ENCODE data around the gene SLC25A21. TPM values are rescaled to one million over a fixed set of nuclear protein-coding genes. Genes with fewer than 3 reads are reported as not detected.

SLC25A21 gene
- total RNA-seq, 1 donor from 2014 or later = not detected

DNA sequence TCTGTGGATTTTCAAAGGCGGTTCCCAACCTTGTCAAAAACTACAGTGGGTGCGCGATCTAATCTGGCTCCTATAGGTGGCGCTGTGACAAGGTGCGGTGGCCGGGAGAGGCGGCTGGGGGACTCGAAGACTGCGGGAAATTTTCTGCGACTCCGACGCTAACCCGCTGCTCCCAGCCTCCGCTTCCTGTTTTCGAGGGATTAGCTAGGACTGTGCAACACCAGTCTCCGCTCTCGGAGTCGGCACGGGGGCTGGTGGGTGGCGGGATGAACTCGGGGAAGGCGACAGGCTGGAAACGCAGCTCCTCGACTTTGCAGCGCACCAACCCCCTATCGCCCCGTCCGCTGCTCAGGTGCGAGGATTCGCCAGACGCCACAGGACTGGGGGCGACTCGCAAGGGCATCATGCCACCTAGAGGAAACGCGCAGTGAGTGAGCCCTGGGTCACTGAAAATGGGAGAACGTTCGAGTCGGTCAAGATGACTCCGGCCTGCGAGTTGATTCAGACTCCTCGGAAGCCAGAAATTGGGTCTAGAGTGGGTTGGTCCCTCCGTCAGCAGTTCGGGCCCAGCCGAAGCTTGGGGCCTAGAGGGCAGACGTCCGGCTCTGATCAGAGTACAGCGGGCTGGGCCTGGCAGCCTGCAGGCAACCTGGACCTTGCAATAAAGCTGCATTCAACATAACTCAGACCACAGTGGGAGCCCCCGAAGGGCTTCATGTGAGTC is 516.3 kb downstream of the SLC25A21 start:
- DNase-seq (ENCODE audit: low spot score) = no peak

DNA sequence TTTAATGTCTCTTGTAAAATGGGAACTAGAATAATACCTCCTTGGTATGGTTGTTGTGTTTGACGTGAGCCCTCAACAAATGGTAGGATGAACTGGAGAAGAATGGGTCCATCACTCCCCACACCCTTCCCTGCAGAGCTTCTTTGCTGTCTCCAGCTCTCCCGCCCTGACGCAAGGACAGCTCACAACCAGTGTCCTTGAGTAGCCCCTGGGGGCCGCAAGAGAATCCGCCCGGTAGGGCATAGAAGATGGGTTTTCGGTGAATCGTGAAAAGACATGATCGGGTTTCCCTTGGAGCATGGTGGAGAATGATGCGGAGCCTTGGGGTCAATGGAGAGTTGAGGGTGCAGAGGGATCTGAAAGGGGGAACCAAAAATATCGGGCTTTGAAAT is 516.8 kb downstream of the SLC25A21 start:
- no peak for DNase-seq (ENCODE audit: low spot score)

DNA sequence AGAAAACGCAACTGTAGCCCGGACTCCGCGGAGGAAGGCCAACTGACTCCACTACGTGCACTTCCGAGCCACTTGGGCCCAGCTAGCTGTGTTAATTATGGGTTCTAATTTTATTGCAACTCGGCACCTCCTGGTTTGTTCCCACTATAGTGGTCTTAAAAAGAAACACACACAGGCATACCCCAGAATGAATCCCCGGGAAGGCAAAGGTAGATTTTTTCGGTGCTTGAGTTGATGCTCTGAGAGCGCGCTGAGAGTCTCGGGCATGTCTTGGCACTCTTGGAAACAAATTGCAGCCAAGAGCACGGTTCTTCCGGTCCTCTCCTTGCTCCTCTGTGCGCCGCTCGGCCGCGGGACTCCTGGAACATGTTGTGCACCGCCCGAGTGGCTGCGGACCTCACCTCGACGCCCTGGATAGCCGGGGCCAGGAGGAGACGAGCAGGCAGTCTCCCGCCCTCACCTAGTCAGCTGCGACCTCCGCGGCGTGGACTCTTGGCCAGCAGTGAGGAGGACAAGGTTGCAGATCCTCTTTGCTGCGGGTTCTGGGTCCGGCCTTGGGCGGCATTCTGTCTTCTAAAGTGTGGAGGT is 517.5 kb downstream of the SLC25A21 start:
- DNase-seq (ENCODE audit: low spot score) = no peak

DNA sequence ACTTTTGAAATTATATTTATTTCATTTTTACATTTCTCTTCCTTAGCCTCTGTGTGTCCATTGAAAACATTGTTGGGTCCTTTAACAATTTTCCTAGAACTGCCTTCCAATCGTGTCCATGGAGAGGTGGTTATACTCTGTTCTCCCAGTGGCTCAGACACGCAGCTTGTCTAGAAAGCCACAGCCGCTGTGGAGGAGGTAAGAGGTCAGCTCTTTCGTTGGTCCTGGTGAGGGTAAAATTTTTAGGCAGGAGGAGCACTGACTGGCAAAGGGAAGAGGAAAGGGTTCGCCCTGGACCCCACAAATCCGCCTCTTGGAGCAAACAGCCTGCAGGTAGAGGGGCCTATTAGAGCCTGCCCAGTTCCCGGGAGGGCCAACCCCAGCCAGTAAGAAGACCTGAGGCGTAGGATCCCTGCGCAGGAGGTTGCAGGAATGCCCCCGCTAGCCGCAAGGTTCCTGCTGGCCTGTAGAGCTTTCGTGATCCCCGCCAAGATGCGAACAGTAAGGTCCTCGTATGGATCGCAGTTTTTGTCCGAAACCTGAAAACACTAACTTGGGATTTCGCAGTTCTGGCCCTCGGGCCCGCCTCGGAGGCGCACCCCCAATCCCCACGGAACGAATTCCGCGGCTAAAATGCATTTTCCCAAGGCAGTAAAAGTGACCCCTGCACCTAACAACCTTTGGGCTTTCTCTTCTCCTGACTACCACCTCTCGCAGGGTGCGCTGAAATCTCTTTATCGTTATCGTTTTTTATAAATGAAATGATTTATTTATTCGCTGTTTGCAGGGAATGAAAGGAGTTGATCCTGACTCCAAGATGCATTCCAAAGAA is 518.2 kb downstream of the SLC25A21 start:
- no peak for DNase-seq (ENCODE audit: low spot score)

DNA sequence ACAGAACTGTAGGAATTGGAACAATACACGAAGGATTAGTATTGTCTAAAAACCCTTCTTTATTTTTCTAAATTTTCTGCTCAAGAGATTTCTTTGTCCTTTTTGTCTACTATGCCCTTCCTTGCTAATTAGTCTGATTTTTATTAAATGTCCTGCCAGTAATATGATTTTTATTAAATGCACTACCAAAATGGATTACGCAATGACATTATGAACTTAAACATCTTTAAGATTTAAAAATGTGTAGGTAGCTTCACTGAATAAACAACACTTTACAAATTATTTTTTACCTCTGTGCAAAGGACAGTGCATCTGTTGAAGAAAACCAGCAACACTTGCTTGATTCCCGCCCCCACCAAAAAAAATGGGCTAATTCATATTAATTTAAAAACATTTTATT is 519.0 kb downstream of the SLC25A21 start:
- no peak for DNase-seq (ENCODE audit: low spot score)

DNA sequence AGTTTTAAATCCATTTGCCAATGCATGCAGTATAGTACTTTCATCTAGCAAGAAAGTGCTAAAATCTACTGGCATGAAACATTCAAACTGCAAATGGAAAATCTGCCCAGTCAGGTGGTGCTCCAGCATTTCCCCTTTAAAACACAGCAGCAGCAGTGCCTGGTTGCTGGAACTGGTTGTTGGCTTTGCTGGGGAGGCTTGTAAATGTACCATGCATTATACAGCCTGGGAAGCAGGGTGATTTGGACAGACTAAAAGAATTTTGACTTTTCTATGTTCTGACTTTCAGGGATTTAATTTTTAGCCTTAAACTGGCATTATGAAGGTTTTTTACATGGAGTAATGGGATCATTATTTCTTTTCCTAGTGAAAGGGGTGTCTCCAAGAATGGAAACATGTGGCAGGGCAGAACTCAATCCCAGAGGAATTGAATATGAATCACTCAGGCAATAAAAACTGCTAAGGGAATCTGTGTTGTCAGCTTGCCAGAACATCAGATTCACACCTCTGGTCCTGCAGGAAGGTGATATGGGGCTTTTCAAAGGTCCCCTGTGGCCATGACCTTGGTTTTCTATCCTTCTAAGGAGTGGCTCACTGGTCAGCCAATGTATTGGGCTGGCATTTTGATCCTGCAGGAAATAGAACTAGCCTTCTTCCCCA is 519.7 kb downstream of the SLC25A21 start:
- DNase-seq (ENCODE audit: low spot score) = no peak

DNA sequence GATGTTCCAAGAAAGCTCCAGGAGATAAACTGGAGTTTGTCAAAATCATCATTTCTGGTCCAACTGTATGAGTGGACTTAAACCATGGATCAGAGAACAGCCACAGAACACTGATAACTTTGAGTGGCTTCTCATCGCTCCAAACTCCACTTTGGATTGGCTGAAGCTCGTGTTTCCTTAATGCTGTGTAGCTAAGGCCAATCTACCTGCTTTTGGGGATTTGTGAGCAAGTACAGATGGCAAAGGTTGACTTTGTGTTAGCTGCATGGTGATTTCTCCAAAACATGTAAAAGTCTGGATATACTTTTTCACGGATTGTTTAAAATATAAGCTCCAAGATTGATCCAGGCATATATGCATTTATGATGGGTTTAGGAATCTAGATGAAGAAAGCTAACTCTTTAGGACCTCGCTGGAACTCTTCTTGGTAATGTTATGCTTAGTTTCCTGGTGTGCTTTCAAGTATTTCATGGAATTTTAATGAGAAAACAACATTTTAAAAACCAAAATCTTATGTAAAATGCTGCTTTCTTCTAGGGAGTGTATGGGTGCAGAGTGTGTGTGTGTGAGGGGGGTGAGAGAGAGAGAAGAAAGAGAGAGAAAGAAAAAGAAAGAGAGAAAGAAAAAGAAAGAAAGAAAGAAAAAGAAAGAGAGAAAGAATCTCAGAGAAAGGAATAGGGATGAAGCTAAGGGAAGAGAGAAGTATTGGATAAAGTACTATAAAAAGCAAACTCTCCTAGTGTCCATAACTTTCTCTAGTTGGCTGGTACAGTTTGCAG is 522.3 kb downstream of the SLC25A21 start:
- DNase-seq (ENCODE audit: low spot score) = no peak

DNA sequence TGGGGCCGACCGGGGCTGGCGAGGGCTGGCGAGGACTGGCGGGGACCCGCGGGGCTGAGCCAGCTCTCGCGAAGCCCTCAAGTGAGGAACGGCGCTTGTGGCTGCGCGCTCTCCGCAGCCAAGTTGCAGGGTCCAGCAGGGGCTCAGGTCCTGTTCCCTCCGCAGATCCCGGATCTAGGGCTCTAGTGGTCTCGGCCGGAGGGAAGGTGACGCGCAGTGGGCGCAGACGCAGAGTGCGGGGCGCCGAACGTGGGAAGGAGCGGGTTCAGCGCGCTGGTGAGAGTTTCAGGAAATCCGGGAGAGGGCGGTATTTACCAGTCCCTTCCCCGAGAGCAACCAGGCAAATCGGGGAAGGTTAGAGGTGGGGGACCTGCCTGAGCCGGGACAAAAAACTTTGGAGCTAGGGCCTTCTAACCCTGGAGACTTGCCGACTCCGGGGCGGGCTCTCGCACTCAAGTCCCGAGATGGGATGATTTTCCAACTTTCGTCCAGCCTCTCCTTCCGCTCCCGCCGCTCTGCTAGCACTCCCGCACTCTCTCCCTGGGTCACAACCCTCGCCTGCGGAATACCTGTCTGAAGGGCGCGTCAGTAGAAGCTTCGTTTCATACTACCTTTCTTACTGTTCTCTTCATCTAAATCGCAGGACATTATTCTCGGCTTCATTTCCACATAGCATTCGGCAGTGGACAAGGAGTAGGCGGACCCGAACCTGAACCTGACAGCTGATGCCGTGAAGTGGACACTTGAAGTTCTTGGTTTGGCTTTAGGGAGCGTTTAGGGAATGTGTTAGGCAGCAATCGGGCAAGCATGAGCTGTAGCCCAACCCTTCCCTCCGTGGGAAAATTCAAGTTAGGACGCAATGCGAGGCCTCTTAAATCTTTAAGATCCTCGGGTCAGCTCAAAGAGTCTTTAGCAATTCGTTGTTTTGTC is 524.3 kb downstream of the SLC25A21 start:
- DNase-seq (ENCODE audit: low spot score) = no peak

DNA sequence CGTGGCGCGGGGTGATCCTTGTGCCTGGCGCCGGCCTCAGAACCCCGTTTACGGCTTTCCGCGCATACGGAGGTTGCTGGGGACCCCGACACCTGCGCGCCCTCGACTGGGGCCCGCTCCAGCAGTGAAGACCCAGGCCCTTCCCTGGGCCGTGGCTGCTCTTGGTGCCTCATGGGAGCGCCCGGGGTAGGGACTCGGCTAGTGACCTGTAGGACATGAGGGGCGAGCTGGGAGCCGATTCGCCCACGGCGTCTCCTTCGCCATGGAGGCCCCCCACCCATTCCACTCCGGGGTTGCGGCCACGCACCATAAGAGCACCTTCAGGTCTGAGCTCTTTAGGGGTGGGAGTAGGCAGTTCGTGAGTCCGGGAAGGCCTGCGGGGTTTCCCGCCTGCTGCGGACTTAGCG is 525.0 kb downstream of the SLC25A21 start:
- no peak for DNase-seq (ENCODE audit: low spot score)

DNA sequence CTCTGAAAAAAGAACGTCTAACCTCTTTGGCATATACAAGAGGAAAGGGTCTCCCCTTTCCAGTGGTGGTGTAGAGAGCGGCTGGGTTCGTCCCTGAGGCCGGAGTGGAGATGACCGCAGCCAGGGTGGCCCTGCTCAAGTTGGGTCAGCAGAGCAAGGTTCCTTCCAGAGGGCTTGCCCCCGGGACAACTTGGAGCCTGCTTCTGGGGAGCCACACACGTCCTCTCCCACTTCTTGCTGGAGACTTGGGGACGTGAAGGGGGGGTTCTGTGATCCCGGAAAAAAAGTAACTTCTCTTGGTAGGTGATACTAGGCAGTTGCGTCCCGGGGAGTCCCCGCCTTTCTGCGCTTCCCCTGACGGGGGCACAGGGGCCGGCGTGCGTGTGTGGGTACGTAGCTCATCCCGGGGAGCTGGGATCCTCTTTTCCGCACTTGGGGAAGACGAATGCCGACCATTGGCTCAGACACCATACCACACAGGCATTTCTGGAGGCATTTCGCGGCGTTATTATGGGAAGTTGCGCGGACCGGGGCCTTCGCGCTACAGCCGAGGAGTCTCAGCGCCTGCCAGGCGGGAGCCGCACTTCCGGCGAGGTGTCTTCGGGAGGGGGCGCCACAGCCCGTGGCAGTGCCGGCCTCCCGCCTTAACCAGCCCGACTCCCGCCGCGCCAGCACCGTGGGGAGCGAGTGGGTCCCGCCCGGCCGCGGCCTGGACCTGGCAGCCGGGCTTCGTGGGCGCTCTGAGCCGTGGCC is 525.6 kb downstream of the SLC25A21 start:
- DNase-seq (ENCODE audit: low spot score) = no peak

DNA sequence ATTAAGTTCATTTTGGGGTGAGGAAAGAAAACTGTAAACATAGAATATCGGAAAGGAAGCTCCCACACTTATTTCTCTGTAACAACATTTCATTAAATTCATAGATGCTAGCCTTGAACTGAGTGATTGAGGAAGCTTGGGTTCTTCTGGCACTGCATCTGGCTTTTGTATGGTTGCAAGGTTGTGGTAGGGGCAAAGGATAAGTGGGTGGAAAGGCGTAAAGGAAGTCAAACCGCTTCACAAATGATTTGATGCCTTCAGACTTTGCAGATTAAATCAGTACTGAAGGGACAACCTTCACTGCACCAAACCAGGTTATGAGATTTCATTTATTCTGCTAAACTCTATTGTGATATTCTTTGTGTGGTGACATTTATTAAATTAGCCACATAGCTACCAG is 538.8 kb downstream of the SLC25A21 start:
- DNase-seq (ENCODE audit: low spot score) = no peak

Small RNAs within 50 kb of the gene (microRNA-seq; reads per million reads assigned to microRNA genes)
- not detected for gene MIR4503 (ENCODE audit: borderline number of aligned reads)

Other genes starting within 250 kb of the SLC25A21 start
- gene MIPOL1, start 25.3 kb upstream of the SLC25A21 start, total RNA-seq = 7.2 TPM